Neural cell (in vitro differentiated cells): Measurements from ENCODE around the gene IDH3A. TPM values are rescaled to one million over a fixed set of nuclear protein-coding genes. Genes with fewer than 3 reads are reported as not detected.

Experiments
- H2AFZ ChIP-seq: fragments of 200-600, 300-800 bp; sonication (generic), shearing (Covaris generic); 2 replicates; pipeline ENCODE4 v1.6.0; 2014; ENCODE audit warnings: low read depth, mild to moderate bottlenecking, antibody characterized with exemption, low read length, moderate library complexity
- H3F3A ChIP-seq: fragments of 200-600 bp; shearing (Covaris generic); 2 replicates; pipeline ENCODE4 v1.6.1; 2016; ENCODE audit warnings: mild to moderate bottlenecking, moderate library complexity, mixed read lengths, antibody characterized with exemption, low read length; ENCODE audit not compliant: insufficient read depth, poor library complexity, severe bottlenecking
- H3K27ac ChIP-seq: fragments of 200-600, 300-800 bp; sonication (generic), shearing (Covaris generic); 2 replicates; pipeline ENCODE4 v1.5.1; 2014; ENCODE audit warnings: mild to moderate bottlenecking, low read length, moderate library complexity
- H3K27me3 ChIP-seq: fragments of 300-800, 200-600 bp; sonication (generic), shearing (Covaris generic); 2 replicates; pipeline ENCODE4 v1.6.0; 2014; ENCODE audit warnings: mild to moderate bottlenecking, low read depth, low read length, moderate library complexity; ENCODE audit not compliant: insufficient read depth
- H3K36me3 ChIP-seq: fragments of 300-800, 200-600 bp; sonication (generic), shearing (Covaris generic); 2 replicates; pipeline ENCODE4 v1.5.1; 2014; ENCODE audit warnings: mild to moderate bottlenecking, antibody characterized with exemption, low read length, moderate library complexity; ENCODE audit not compliant: insufficient read depth
- H3K4me2 ChIP-seq: fragments of 300-800, 200-600 bp; sonication (generic), shearing (Covaris generic); 2 replicates; pipeline ENCODE4 v1.6.0; 2014; ENCODE audit warnings: mild to moderate bottlenecking, low read length
- H3K4me3 ChIP-seq: fragments of 300-800, 200-600 bp; sonication (generic), shearing (Covaris generic); 2 replicates; pipeline ENCODE4 v1.5.1; 2014; ENCODE audit warnings: mild to moderate bottlenecking, low read length, moderate library complexity
- H3K79me2 ChIP-seq: fragments of 200-600 bp; shearing (Covaris generic); replicated peaks from 2 replicates; pipeline ENCODE4 v1.6.0; 2014; ENCODE audit warnings: mild to moderate bottlenecking, low read length, moderate library complexity; ENCODE audit not compliant: insufficient read depth
- H3K9ac ChIP-seq: fragments of 300-800, 200-600 bp; sonication (generic), shearing (Covaris generic); 2 replicates; pipeline ENCODE4 v1.6.1; 2016; ENCODE audit warnings: mild to moderate bottlenecking, low read length, mixed read lengths
- H3K9me2 ChIP-seq: fragments of 200-600 bp; shearing (Covaris generic); 2 replicates; pipeline ENCODE4 v1.6.1; 2016; ENCODE audit warnings: mild to moderate bottlenecking, low read length, mixed read lengths; ENCODE audit not compliant: insufficient read depth
- H3K9me3 ChIP-seq: fragments of 200-600, 300-800 bp; sonication (generic), shearing (Covaris generic); 2 replicates; pipeline ENCODE4 v1.6.1; 2016; ENCODE audit warnings: mild to moderate bottlenecking, mixed run types, low read length, moderate library complexity, mixed read lengths
- H4K20me1 ChIP-seq: fragments of 200-600 bp; shearing (Covaris generic); 2 replicates; pipeline ENCODE4 v1.6.1; 2016; ENCODE audit warnings: mild to moderate bottlenecking, mixed run types; ENCODE audit not compliant: insufficient read depth
- CTCF ChIP-seq: fragments of 450-650 bp; IDR thresholded peaks from 2 replicates; pipeline ENCODE4 v1.5.1; 2014; ENCODE audit warnings: antibody characterized with exemption, mild to moderate bottlenecking, moderate library complexity; ENCODE audit not compliant: poor library complexity, severe bottlenecking
- EP300 ChIP-seq: fragments of 450-650 bp; conservative IDR thresholded peaks from 2 replicates; pipeline ENCODE4 v1.6.1; 2014; ENCODE audit warnings: antibody characterized with exemption, mild to moderate bottlenecking, moderate library complexity; ENCODE audit not compliant: poor library complexity, severe bottlenecking
- EZH2 ChIP-seq: fragments of 200-600, 300-800 bp; shearing (Covaris generic), sonication (generic); IDR thresholded peaks from 2 replicates; pipeline ENCODE4 v1.6.1; 2014; ENCODE audit warnings: antibody characterized with exemption, low read length, borderline replicate concordance, mild to moderate bottlenecking; ENCODE audit not compliant: insufficient read depth, poor library complexity, severe bottlenecking
- MXI1 ChIP-seq: fragments of 450-650 bp; conservative IDR thresholded peaks from 2 replicates; pipeline ENCODE4 v1.6.1; 2014; ENCODE audit warnings: antibody characterized with exemption, mild to moderate bottlenecking; ENCODE audit not compliant: poor library complexity, severe bottlenecking
- POLR2AphosphoS5 ChIP-seq: IDR thresholded peaks from 2 replicates; pipeline ENCODE4 v1.6.1; 2012
- RAD21 ChIP-seq: fragments of 450-650 bp; conservative IDR thresholded peaks from 2 replicates; pipeline ENCODE4 v1.6.1; 2014; ENCODE audit warnings: antibody characterized with exemption, mild to moderate bottlenecking, moderate library complexity
- REST ChIP-seq: IDR thresholded peaks from 2 replicates; pipeline ENCODE4 v1.6.1; 2012; ENCODE audit warnings: borderline replicate concordance
- SMC3 ChIP-seq: fragments of 450-650 bp; conservative IDR thresholded peaks from 2 replicates; pipeline ENCODE4 v1.6.1; 2014; ENCODE audit warnings: antibody characterized with exemption, mild to moderate bottlenecking, moderate library complexity; ENCODE audit not compliant: poor library complexity
- TAF1 ChIP-seq: IDR thresholded peaks from 2 replicates; pipeline ENCODE4 v1.6.1; 2012; ENCODE audit warnings: low read depth
- polyA plus RNA-seq: library from polyadenylated mRNA; depleted of rRNA; stranded (reverse); fragments of >200 nt; gene quantifications from 2 replicates; pipeline ENCODE4 v1.2.3, GENCODE V29; 2014

Gene IDH3A
- polyA plus RNA-seq, 1 donor from 2014 or later = 90.7 TPM

GRCh38 chr15:78192826-78193594 is 43.8 kb downstream of the IDH3A start:
- Histone ChIP-seq H3K4me3 (no peak overlapping the region), H3K27me3 (no peaks in the 10 kb centered on the region), H3K36me3 (no peaks in the 10 kb centered on the region), H3K9ac (no peak overlapping the region), H3K27ac (no peak overlapping the region), H3K9me2 (no peaks in the 10 kb centered on the region), H3K4me2 (no peak overlapping the region), H4K20me1 (no peaks in the 10 kb centered on the region), H3F3A (no peaks in the 10 kb centered on the region), H3K79me2 (no peaks in the 10 kb centered on the region), H2AFZ (no peak overlapping the region), H3K9me3 (no peaks in the 10 kb centered on the region)
- TF ChIP-seq EZH2 (no peak), REST (no peak), CTCF (no peak), MXI1 (no peak), TAF1 (no peak), SMC3 (no peak), POLR2AphosphoS5 (no peak), EP300 (no peak), RAD21 (no peak)

DNA sequence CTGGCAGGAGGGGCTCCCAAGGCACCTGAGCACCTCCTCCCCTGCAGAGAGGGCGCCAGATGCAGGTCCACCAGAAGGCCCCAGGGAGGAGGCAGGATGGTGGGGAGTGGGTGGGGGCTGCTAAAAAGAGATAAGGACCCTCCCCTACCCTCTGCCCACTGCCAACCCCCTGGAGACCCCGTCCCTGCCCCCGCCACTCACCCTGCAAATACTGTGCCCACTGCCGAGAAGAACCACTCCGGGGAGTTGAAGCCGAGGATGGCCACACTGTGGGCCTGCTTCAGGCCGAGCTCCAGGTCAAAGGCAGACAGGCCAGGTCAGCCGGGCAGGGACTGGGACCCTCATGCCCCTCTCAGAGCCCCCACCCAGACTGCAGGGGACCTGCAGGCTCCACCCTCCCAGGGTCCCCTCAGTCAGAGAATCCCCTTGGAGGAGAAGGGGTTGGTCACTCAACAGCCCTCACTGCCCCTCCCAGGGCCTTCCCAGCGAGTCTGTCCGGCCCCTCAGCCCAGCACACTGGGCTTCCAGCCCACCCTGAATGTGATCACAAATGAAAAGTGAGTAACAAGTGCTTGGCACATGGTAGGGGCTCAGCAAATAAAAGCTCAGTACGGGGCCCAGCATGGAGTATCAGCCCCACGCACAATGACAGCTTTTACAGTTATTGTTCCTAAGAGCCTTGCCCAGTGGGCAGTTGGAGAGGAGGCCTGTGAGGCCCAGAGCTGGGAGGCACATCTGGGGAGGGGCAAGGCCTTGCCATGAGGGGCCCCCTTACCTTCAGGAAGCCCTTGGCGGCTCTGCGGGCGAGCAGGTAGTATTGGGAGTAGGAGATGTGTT is 44.8 kb downstream of the IDH3A start:
- Histone ChIP-seq H3F3A (no peaks in the 10 kb centered on the region), H3K36me3 (no peaks in the 10 kb centered on the region), H2AFZ (no peak overlapping the region), H3K4me2 (no peak overlapping the region), H3K9me2 (no peaks in the 10 kb centered on the region), H4K20me1 (no peaks in the 10 kb centered on the region), H3K27ac (no peak overlapping the region), H3K9me3 (no peaks in the 10 kb centered on the region), H3K79me2 (no peaks in the 10 kb centered on the region), H3K9ac (no peak overlapping the region), H3K4me3 (no peak overlapping the region), H3K27me3 (no peaks in the 10 kb centered on the region)
- TF ChIP-seq RAD21 (no peak), CTCF (no peak), SMC3 (no peak), EZH2 (no peak), MXI1 (no peak), EP300 (no peak), TAF1 (no peak), REST (no peak), POLR2AphosphoS5 (no peak)
